Smooth muscle cell of the coronary artery (primary cell): ENCODE results near the gene EIF1B. TPM values are rescaled to one million over a fixed set of nuclear protein-coding genes. Genes with fewer than 3 reads are reported as not detected.

Experiments
- total RNA-seq: library from RNA; depleted of rRNA; stranded (reverse); fragments of >200 nt; gene quantifications from 2 replicates; pipeline ENCODE4 v1.2.3, GENCODE V29; 2014; ENCODE audit warnings: low replicate concordance

The EIF1B gene
- 7.1 and 11.7 TPM in 2 replicates for total RNA-seq

GRCh38 chr3:40309418-40309924 lies at the start of gene EIF1B:
Gene EIF1B (plus strand): TSS chr3:40309707. CDS start chr3:40309942, 235 bp downstream.

Other genes starting within 250 kb of the EIF1B start
- gene ENTPD3, start 77.5 kb downstream of the EIF1B start, total RNA-seq = 0.12 TPM in 1 of 2 replicates, not detected in the other
- 408 and 593 TPM in 2 replicates for gene RPL14, start 147.6 kb downstream of the EIF1B start, total RNA-seq
- 4.3 and 5.1 TPM in 2 replicates for gene ZNF619, start 167.4 kb downstream of the EIF1B start, total RNA-seq
- 0.83 and 1.3 TPM in 2 replicates for gene ZNF620, start 196.3 kb downstream of the EIF1B start, total RNA-seq
- gene ZNF621, start 215.3 kb downstream of the EIF1B start, total RNA-seq = 9.4 and 12.3 TPM in 2 replicates